NCI-H2107 treated with DMSO at 0.1 percent for 48 hours (cell line): Measurements from ENCODE around the gene POLR3B.
A peak's percentile ranks its signal among the peaks of the same experiment; 100 is the strongest.

ENCODE experiments used
- DNase-seq: peaks from one replicate; lab custom pipeline; 2025; ENCODE audit not compliant: unreplicated experiment; lab: John Stamatoyannopoulos, UW

Gene POLR3B

DNA sequence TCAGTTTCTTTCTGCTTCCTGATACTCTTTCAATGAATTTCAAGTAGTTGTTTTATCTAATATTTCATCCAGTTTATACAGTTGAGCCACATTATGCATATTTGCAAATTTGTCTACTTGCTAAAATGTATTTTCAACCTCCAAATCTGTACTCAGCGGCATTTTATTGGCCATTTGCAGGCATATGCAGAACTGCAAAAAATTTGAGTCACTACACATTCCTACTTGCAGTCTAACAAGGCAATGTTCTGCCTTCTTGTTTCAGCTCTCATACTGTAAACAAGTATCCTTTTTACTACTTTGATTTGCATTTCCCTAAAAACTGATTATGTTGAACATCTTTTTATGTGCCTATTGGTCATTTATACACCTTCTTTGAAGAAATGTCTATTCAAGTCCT is 55.0 kb downstream of the POLR3B start:
- no peak for DNase-seq

DNA sequence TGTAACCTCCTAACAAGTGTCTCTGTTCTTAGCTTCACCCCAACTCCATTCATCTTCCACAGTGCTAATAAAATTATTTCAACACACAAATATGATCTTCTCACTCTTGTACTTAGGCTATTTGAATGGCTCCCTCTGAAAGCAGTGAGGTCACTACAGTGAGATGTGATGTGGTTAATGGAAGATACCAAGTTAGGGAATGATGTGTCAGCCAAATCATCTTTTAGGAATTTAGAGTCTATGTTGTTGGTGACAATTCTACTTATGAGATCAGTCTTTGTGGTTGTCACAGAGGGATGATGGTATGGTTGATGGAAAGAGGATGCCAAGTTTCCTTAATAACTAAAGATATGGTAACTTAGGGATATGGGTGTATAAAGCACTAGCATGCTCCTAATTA is 57.6 kb downstream of the POLR3B start:
- no peak for DNase-seq

DNA sequence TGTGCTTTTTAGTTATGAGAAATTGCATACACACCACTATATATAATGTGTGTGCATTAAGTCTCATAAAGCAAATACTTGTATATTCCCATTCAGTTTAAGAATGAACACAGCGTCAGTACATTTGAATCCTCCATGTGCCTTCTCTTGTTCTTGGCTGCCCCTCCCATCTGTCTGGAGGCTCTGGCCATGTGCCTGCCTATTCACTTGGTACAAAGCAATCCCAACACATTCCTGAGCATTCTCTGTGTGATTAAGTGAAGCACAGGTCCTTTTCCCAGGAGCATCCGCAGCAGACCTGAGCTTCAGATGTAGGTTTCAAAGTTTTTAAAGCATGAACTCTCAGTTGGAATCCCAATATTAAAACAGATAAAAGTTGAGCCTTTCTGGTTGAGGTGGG is 58.7 kb downstream of the POLR3B start:
- no peak for DNase-seq

DNA sequence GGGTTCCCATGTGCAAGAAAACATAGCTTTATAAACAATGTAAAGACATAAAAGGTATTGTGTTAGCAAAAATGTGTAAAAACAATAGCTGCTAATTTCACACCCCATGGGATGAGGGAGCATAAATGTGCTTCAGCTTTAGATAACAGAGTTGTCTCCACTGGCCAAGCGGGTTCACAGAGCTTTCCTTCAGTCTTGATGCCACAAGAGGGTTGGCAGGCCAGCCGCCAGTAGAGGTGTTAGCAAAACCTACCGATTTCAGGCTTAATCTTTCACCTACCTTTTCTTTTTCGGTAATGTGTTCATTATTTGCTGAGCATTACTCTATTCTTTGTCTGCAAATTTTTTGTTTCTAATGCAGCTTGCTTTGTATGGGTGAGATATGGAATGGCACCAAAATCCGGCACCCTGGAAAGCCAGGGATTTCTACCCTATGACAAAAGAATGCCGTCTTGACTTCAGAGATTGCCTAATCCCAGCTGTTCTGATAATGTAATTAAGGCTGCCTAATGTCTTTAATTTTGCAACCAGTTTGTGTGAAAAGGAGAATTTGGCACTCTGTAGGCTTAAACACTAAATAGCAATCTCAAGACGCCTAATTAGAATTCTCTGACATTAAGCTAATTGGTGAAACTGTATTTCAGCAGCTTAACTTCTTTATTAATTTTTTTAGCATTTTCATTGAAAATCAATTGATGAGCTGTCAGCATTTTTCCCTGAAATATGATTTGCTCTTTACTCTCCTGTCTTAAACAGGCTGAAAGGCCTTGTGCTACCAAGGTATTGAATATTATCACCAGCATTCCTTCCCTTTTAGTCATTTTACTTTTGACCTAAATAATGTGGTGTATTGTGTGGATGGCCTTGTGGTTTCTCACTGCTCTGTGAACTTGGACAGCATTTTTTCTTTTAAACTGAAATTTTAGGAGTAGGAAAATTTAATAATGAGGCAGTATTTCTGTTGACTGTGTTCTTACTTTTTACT is 60.7 kb downstream of the POLR3B start:
- no peak for DNase-seq

DNA sequence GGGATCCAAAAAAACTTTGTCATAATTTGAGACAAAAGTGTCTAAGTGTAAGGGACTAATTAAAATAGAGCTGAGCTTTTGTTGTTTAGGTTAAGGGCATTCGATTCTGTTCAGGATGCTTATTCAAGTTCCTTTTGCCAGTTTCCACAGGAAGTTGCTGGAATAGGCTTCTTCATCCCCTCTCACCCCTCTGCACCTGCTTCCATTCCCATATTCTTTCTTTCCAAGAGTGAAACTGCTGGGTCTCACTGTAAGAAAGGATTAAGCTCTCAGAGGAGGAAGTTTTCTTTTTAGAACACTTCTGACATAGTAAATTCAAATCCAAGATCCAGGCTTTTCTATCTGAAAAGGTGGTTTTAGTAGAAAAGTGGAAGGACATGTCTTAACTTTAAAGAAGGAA is 61.4 kb downstream of the POLR3B start:
- DNase-seq: no peak

DNA sequence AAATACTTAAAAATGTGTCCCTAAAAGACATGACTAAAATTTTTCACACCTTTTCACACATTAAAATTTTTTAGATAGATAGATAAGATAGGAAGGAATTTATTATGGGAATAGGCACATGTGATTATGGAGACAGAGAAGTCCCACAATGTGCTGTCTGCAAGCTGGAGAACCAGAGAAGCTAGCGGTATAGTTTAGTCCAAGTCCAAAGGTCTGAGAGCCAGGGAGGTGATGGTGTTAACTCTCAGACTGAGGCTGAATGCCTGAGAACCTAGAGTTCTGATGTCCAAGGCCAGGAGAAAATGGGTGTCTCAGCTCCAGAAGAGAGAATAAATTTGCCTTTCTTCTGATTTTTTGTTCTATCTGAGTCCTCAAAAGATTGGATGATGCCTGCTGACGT is 65.7 kb downstream of the POLR3B start:
- no peak for DNase-seq

DNA sequence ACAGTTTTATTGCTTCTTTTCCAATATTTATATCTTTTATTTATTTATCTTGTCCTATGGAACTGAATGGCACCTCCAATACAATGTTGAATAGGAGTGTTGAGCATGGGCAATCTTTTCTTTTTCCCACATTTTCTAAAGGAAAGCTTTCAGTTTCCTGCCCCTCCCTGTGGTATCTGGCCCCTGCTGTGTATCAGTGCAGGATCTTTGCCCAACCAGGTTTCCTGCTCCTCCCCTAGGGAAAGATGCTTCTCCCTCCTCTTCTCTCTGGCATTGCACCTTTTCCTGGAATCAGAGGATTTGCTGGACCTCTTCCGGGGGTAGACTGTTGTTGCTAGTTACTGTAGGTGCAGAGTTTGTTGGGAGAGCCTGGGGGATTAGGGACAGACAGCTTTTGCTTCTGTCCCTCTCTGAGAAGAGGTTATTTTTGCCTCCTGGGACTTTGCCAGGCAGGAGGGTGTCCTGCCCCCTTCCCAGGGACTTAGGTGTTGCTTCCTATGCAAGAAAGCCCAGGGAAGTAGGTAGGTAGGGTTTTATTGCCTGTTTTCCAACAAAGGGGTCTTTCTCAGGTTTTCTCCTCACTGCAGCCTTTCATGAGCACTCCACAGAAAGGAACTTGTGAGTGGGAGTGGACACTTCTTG is 67.6 kb downstream of the POLR3B start:
- DNase-seq: no peak

DNA sequence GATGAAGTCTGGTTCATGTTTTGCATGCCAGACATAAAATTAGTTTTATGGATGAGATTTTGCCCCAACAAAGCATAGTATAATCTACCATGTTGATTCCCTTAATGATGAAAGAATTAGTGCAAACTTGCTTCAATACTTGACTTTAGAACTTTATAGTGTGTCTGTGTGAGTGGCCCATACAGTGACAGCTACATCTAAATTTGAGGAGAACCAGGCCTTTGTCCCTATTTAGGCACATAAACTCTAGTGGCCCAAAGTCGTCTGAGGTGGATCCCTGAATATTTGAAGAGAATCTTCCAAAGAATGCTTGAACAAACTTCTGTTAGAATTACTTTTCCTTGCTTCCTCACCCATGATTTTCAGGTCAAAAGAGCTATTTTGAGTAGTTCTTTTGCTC is 70.4 kb downstream of the POLR3B start:
- DNase-seq: no peak

DNA sequence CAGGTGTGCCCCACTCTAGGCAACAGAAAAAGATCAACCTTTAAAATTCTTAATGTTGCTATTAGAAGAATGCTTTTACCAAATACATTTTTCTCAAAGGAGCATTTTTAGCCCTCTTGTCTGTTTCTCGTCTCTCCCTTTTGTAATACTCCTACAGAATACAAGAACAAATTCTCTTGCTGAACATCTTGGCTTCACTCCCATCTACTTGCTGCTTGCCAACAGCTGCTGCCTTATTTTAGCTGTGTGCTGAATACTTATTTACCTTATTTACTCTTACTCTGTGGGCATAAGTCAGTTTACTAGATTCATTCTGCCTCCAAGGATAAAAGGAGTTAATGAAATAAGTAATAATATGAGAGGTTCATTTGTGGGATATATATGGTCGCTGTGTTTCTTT is 70.8 kb downstream of the POLR3B start:
- DNase-seq: no peak

DNA sequence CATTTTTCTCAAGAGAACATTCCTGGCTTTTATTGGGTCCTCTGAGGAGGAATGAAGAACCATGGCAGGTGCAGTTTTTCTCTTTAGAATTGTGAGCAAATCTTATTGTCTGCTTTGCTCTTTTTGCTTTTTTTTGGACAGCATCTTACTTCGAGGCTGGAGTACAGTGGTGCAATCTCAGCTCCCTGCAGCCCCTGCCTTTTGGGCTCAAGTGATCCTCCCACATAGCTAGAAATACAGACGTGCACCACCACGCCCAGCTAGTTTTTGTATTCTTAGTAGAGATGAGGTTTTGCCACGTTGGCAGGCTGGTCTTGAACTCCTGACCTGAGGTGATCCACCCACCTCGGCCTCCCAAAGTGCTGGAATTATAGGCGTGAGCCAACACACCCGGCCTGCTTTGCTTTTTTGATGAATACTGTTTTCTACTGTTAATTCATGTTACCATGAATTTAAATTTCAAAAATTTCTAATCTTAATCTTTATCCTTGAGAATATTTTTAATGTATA is 71.5 kb downstream of the POLR3B start:
- DNase-seq: no peak

DNA sequence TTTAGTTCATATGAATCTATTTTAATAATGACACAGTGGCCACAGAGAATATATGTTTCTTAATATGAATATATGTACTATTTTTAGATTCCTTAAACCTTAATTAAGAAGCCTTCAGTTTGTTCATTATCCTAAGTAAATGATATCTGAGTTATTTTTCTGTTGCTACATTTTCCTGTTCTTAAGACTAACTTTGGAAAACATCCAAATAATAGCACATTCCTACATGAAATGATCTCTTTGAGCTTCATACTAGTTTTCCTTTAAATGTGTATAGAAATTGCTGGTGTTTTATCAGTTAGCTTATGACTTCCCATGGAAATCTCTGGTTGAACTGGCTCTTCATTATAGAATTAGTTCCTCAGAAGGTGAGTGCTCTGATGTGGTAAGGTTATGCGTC is 72.1 kb downstream of the POLR3B start:
- DNase-seq: no peak

DNA sequence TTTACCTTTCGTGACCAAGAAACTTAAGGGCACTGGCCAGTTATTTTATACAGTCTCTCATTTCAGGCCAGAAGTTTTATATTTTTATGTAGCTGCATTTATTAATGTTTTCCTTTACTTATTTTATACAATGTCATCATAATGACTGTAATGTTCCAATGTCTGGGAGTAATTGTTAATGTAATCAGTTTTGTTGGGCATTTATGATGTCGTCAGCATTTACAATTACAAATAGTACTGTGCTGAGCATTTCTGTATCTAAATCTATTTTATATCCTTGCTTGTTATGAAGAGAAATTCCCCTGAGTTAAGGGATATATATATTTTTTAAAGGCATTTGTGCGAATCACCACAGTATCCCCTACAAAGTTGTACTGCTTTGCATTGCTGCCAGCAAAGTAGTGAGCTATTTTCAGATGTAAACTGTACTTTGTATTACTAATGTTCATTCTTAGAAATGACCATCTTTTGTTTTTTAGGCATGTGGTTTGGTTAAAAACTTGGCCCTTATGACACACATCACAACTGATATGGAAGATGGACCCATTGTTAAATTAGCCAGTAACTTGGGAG is 74.4 kb downstream of the POLR3B start:
- no peak for DNase-seq

DNA sequence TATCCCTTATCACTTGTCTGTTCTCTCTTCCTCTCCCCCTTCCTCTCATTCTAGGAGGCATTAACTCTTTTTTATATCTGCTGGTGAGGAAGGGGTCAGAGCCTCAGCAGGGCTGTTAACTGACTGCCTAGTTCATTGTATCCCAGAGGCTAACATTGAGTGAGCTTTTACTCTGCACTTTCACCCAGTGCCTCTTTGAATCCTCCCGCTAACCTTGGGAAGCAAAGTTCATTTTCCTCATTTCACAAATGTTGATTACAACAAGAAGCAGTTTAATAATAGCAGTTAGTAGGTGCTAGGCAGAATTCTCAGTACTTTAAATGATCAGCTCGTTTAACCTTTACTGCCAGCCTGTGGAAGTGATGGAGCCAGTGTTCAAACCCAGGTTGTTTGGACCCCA is 75.5 kb downstream of the POLR3B start:
- no peak for DNase-seq

DNA sequence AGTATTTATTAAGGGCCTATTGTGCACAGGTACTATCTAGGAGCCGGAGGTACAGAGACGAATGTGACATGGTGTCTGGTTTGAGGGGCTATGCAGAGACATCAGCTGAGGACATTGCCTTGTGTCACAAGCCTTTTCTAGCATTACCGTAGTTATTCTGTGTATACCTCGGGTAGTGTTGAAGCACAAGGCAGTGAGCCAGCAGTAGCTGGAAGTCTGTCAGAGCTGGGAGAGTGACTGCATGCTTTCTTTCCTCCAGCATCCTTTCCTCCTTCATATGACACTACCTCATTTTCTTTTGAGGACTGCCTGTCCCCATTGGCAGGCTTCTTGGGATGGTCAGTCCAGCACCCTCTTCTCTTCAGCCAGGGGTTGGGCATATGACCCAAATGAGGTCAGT is 77.0 kb downstream of the POLR3B start:
- no peak for DNase-seq

DNA sequence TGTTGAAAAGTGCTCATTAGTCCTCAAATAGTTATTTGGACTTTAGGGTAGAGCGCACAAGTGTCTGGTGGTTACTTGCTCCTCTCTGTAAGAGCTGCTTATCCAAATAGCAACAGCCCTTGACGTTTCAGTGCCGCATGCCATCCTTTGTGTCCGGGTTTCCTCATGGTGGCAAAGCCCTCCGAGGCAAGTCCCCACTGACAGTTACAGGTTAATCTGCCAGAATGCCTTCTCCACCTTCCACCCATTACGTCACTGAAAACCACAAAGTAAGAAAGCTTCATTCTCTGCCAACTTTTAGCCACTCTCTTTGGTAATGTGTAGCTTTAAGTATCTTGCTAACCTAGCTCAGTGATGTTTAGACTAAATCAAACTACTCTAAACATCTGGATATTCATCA is 78.6 kb downstream of the POLR3B start:
- DNase-seq: no peak

DNA sequence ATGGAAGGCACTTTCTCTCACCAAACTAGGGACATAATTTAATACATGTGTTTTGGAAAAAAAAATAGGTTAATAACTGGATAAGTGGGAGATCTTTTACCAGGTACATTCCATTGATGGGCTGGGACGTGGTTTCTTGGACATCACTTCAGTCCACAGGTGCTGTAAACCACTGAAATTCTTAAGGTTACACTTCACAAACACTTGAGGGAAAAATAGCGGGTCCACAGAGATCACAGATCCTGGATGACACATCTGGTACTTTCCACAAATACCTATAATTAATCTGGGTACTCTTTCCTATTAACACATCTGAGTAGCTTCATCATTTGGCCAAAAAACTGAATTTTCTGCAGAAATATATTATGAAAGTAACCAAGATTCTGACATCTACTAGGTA is 85.0 kb downstream of the POLR3B start:
- no peak for DNase-seq

DNA sequence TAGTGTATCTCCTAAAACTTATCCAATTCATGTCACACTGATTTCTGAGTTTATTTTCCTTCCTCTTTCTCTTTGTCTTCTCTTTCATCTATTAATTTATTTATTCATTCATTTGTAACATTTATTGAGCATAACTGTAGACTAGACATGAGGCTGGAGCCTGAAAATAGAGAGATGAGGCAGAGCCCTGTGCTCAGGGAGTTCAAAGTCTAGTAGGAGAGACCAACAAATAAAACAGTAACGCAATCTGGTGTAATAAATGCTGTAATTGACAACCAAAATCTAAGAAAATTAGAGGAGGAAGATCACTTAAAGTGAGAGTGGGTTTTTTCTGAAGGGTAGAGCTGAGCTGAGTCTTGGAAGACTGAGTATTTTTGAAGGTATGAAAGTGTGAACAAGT is 87.5 kb downstream of the POLR3B start:
- no peak for DNase-seq

DNA sequence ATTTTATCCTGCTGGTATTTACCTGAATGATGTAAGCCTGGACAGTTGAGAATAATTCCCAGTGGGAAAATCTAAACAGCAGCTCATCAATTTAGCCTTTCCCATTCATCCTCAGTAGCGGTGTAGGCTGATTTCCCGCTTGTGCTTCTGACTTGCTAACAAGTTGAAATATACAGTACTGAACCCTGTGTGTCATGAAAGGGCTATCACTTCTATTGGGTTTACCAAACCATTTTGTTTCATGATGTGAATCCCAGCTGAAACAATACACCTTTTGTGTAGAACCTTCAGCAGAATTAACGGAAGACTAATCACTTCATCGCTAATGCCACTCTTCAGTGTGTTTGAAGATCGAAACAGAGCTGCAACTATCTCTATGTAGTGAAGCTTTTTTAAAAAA is 88.4 kb downstream of the POLR3B start:
- peak; percentile 55 for DNase-seq

DNA sequence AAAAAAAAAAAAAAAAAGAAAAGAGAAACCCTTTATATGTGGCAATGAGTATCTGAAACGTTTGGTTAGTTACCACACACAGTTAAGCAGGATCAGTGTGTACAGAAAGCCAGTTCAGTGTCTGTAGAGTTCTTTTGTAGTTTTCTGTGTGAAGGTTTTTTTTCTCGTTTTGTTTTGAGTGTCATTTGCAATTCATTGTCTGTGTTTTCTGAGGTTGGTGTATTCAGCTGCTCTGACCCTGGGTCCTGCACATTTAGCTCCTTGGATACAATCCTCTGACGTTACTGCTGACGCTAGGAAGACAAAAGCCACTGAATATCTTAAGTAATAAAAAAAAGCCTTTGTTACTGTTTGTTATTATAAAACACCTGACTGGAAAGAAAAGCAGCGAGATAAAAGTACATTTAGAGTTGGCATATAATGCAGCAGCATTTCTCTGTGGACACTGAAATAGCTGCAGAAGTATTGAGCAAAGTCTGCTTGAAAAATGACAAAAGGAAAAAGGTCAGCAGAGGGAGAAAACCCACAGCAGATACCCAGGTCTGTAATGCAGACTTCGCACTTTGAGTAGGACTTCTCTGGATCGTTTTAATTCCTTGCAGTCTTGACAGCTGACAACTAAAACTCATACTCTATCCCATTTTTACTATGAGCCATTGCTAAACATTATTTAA is 89.0 kb downstream of the POLR3B start:
- DNase-seq: peak; percentile 78

DNA sequence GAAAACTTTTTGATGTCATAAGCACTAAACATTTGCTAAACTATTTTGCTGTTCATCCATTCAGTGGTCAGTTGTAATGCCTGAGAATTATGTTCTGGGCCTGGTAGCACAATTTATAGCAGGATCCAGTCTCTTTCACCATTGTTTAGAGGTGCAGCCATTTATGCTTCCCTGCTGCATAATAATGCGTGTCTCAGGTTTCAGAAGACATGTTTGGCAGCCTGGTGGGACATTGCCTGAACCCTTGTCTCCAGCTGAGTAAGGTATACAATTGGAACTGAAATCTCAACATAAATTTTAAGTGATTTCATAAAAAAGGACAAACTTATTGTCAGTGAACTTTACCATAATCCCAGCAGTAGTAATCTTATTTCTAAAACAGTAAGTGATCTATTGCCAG is 94.8 kb downstream of the POLR3B start:
- DNase-seq: peak; percentile 4

DNA sequence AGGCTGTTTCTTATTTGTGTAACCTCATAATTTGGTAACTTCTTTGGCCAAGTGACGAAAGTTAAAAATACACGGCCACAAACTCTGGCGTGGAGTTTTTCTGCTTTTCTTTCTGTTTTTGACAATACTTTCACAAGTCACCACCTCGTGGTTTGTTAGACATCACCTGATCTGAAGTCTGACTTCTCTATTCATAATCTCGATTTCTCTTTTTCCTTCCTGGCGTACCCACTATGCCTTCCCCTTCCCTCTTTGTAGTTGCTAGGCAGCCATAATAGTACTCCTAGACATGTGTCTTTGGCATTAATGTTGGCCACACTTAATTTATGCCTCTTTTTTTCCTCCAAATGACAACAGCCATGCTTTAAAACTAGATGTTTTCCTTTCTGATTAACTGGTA is 97.6 kb downstream of the POLR3B start:
- DNase-seq: no peak
